Right ventricle myocardium superior (tissue), 1 donor: ENCODE results near the gene COPS2. TPM values are rescaled to one million over a fixed set of nuclear protein-coding genes. Genes with fewer than 3 reads are reported as not detected.

Experiments
- ATAC-seq: fragments of 200-7000 bp; cut with Tn5 transposase; one replicate; pipeline ENCODE4 v1.9.1; 2020; ENCODE audit warnings: mild to moderate bottlenecking; ENCODE audit not compliant: poor library complexity
- DNase-seq: peaks from one replicate; pipeline ENCODE4 v3.0.0-alpha.2; 2020
- intact Hi-C: fragments of 100-400 bp; cut with DNase I; formaldehyde crosslinking; loops from one replicate; pipeline ENCODE4 v1.11.2; 2022
- total RNA-seq: library from RNA; stranded (reverse); fragmentation: NEBNext Ultra II Directional; extraction: Animal tissue kit (Norgen Biotek cat#: 25700); gene quantifications from one replicate; pipeline ENCODE4 v1.2.1, GENCODE V29; 2021
- donor health status: DM: no; HTN: yes; CAD: no; lungs with severe emphysema.

Gene COPS2
- total RNA-seq, 1 donor from 2014 or later: 82.4 TPM

DNA sequence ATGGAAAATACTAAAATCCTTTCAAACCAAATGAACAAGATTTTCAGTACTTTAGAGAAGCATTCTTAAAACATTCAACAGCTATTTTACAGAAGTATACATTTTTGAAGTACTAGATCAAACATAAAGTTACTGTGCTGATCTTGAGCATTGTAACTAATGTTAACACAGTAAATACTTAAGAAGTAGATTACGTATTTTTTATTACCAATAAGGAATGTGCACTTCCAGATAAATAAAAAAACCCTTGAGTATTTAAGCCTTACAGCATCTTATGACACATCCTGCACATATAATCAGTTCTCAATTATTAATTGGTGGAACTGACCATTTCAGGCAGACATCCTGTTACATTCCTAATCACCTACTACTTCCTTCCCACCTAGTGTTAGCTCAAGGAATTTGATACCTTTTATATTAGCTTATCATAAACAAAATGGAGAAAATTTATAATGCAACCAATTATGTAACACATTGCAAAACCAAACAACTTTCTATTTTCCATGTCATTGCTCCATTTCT, 32.8 kb downstream of the COPS2 start:
- no peak for ATAC-seq
- no peak for DNase-seq
- intact Hi-C loops: loop anchor here (10.0 kb wide), 1 partner anchor 68 kb away; no protein-coding TSS in a partner anchor

DNA sequence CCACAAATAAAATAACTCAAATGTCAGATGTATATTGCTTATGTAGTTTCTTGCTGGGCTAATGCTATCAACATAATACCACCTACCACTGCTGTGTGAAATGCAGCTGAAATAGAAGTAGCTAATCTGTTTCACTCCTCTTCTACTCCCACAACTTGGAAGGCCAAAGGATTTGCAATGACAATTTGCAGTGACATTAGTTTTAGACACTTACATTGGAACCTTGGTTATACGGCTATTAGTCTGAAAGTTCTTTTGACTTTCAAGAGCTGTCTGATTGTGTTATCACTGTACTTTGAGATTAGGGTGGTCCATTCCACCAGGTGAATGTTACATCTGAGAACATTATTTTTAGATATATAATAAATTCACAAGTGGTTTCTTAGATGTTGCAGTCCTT, 33.5 kb downstream of the COPS2 start:
- intact Hi-C loops: loop anchor here (10.0 kb wide), 1 partner anchor 67 kb away; no protein-coding TSS in a partner anchor
- DNase-seq (no peak), ATAC-seq (peak; percentile 58)

DNA sequence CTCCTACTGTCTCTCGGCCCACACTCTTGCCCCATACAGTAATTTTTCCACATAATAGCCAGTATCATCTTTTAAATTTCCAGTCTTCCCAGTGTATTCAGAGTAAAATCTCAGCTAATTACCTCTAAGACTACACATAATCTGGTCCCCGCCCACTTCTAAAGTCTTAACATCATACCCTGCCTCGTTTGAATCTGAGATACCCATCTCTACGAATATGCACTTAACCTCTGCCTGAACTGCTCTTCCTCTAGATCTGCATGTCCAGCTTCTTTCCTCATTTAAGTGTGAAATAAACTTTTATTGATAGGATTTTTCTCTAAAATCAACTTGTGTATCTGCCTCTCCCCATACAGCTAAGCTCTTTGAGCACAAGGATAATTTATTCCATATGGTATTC, 34.6 kb downstream of the COPS2 start:
- intact Hi-C loops: loop anchor here (10.0 kb wide), 1 partner anchor 66 kb away; no protein-coding TSS in a partner anchor
- DNase-seq: no peak
- no peak for ATAC-seq

- intact Hi-C loops: no loop called here
- ATAC-seq: no peak
Measured at GRCh38 chr15:49116108-49116857, 39.1 kb downstream of the COPS2 start.

GRCh38 chr15:49115062-49115461, 40.3 kb downstream of the COPS2 start:
- no peak for ATAC-seq
- intact Hi-C loops: no loop called here

More at GRCh38 chr15:49116108-49116857, 39.1 kb downstream of the COPS2 start:
- DNase-seq: no peak

GRCh38 chr15:49110158-49110944, 45.0 kb downstream of the COPS2 start:
- DNase-seq: no peak
- intact Hi-C loops: no loop called here
- no peak for ATAC-seq

More at GRCh38 chr15:49115062-49115461, 40.3 kb downstream of the COPS2 start:
- no peak for DNase-seq

DNA sequence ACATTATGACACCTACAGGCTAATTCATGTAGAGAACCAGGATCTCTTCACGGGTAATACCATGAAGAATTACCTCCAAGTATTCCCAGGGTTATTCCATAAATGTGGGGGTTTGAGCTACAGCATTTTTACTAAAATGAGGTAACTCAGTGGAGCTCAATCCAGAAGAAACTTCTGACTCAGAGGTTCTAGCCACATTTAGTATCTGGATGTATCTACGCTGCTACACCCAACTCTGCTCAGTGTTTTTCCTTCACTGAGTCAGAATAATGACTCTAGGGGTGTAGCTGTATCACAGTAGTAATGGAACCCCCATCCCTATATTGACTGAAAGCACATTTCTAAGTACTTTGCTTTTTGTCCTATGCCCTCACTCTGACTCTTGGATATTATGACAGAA, 52.4 kb downstream of the COPS2 start:
- ATAC-seq: no peak
- intact Hi-C loops: no loop called here
- DNase-seq: no peak

DNA sequence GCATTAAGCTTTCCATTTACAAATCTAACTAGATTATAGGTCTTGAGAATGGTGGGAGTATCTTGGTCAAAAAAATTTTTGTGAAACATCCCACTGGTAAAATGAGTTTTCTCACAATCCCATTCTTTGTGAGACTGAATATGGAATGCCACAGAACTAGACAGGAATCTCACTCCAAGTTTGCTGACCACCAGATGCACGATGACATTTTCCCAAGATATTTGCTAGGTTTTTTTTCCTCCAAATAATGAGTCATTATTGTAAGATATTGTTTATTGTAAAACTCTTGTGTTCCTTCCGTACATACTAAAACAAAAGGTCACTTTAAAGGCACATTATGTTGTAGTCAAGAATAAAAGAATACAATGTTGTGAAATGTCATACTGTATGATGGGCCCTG, 53.9 kb downstream of the COPS2 start:
- no peak for ATAC-seq
- no peak for DNase-seq
- intact Hi-C loops: no loop called here

GRCh38 chr15:49096090-49096750, 59.2 kb downstream of the COPS2 start:
- DNase-seq (no peak), ATAC-seq (peak; percentile 90)
- intact Hi-C loops: no loop called here

DNA sequence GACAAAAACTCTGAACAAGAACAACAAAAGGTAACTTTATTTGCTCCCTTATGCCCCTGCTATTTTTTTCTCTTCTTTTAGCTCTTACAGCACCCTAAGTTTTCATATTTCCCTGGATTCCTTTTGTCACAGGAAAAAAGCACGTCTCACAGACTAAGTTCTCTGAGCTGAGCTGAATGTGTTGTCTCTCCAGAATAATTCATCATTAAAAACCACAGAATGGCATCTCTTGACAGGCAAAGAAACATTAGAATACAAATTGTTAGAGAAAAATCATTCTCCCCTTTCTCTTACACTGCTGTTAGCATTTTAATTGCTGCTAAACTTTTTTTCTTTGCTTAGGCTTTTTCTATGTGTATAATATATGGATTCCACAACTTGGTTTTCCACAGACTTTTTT, 60.5 kb downstream of the COPS2 start:
- intact Hi-C loops: no loop called here
- DNase-seq (no peak), ATAC-seq (no peak)

GRCh38 chr15:49093252-49094105, 61.9 kb downstream of the COPS2 start:
- ATAC-seq: no peak
- no peak for DNase-seq
- intact Hi-C loops: no loop called here

DNA sequence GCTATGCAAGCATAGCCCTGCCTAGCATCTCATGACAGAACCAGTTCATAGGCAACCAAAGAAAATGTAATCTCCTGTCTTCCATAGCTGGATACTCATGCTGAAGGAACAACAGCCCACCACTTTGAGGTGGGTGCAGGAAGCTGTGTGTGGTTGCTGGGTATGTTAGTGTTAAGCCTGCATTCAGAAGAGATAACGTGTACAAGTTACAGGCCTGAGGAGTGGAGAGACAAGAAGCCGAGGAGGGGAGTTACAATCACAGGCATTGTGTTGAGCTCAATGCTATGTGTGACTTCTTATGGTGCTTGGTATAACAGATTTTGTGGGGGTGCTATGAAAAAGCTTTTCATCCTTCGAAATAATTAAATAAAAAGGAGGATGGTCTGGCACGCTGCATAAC, 66.4 kb downstream of the COPS2 start:
- intact Hi-C loops: no loop called here
- ATAC-seq (no peak), DNase-seq (no peak)

DNA sequence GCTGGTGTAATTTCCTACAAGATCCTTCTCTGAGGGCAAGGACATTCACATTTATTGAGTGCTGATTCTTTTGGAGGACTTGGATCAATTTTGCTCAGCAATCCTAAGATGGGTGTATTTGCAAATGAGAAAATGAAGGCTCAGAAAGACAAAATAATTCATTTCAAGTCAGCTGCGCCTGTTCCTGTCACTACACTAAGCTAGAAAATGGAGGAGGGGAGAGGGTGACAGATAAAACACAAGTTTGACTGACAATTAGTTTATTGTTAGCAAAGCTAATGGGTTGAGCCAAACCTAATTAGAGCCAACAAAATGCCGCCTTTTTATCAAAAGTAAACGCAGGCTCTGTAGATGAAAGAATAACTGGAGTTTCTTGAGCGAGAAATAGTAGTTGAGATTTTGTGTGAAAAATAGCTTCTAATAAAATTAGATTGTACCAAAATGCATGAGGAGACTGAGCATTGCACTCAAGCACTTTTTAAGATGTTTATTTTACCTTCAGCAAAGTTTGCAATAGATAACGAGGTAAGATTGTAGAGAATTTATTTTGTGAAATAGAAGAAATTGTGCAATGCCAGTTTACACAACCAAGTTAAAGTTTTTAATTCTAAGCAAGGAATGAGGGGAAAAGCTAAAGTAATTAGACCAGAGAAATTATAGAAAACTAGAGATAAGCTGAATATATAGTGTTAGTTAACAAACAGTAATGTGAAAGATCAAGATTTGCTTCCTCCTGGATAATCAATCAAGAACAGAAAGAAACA, 69.5 kb downstream of the COPS2 start:
- intact Hi-C loops: no loop called here
- ATAC-seq (no peak), DNase-seq (no peak)

DNA sequence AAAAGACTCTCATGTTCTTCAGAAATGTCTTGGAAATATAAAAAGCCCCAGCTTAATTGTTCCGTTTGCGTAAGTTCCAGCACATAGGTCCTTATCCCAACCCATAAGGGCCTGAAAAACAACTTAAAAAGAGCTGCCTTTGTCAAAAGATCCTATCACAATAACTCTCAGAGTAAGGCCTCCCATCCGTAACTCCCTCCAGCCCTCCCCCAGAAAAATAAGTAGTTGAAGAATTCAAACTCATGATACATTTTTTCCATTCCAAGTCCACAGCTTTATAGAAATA, 71.2 kb downstream of the COPS2 start:
- ATAC-seq: no peak
- no peak for DNase-seq
- intact Hi-C loops: no loop called here

- intact Hi-C loops: no loop called here
- ATAC-seq: no peak
- DNase-seq: no peak
Measured at GRCh38 chr15:49083401-49084284, 71.8 kb downstream of the COPS2 start.

GRCh38 chr15:49082960-49083359, 72.4 kb downstream of the COPS2 start:
- no peak for DNase-seq
- intact Hi-C loops: no loop called here
- no peak for ATAC-seq
